ENCODE results near the gene HS3ST4.

The HS3ST4 gene

DNA sequence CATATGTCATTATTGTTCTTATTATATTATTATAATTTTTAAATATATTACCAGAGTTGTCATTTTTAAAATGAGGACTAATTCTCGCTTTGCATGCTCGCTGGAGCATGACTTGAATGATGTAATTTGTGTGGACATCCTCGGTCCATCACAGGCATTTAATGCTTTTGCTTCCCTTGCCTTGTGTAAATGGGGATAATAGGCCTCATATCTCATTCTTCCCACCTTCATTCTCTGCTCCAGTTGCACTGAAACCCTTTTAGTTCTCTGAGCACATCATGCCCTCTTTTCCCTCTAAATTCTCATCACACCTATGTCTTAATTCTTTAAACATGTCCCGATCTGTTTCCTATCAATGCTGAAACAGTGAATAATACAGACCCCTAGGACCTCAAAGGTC lies 285.4 kb downstream of the HS3ST4 start:
- DNase-seq (ENCODE audit: low read depth) = no peak
- TF ChIP-seq CTCF (IDR thresholded peaks at IDR 0.05; ENCODE audit: low read depth, low read length, missing control alignments) = no peak
- in situ Hi-C loops (cut with HindIII; ENCODE audit: low sequenced_read_pairs) = no loop called here
- H3K4me3 ChIP-seq (ENCODE audit: low read depth, low read length) = no peak overlapping the region

GRCh38 chr16:25978218-25978617 lies 286.5 kb downstream of the HS3ST4 start:
- no peak overlapping the region for H3K4me3 ChIP-seq (ENCODE audit: low read depth, low read length)
- TF ChIP-seq CTCF (IDR thresholded peaks at IDR 0.05; ENCODE audit: low read depth, low read length, missing control alignments) = no peak
- in situ Hi-C loops (cut with HindIII; ENCODE audit: low sequenced_read_pairs) = no loop called here
- DNase-seq (ENCODE audit: low read depth) = no peak

DNA sequence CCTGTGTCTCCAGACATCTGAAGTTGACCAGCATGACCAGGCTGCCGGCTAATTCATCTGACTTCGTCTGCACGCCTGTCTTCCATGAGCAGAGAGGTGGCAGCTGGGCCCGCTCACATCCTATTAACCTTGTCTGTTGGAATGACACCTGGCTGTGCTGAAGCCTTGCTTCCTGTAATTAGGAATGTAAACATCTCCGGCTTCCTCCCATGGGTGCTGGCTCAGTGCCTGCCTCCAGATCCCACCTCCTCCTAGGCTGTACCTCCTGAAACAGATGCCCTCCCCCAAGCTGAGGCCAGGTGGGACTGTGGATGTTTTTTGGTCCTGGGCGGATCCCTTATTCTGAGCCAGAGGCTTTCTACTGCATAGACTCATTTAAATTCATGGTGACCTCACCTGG lies 296.3 kb downstream of the HS3ST4 start:
- no peak for DNase-seq (ENCODE audit: low read depth)
- in situ Hi-C loops (cut with HindIII; ENCODE audit: low sequenced_read_pairs) = no loop called here
- TF ChIP-seq CTCF (IDR thresholded peaks at IDR 0.05; ENCODE audit: low read depth, low read length, missing control alignments) = no peak

GRCh38 chr16:25988882-25989281 lies 297.1 kb downstream of the HS3ST4 start:
- no peak for TF ChIP-seq CTCF (IDR thresholded peaks at IDR 0.05; ENCODE audit: low read depth, low read length, missing control alignments)
- DNase-seq (ENCODE audit: low read depth) = no peak
- in situ Hi-C loops (cut with HindIII; ENCODE audit: low sequenced_read_pairs) = no loop called here
- H3K4me3 ChIP-seq (ENCODE audit: low read depth, low read length) = no peak overlapping the region

More for the DNA sequence above, 296.3 kb downstream of the HS3ST4 start:
- no peak overlapping the region for H3K4me3 ChIP-seq (ENCODE audit: low read depth, low read length)

GRCh38 chr16:25996052-25996451 lies 304.3 kb downstream of the HS3ST4 start:
- DNase-seq (ENCODE audit: low read depth) = no peak
- no peak overlapping the region for H3K4me3 ChIP-seq (ENCODE audit: low read depth, low read length)
- in situ Hi-C loops (cut with HindIII; ENCODE audit: low sequenced_read_pairs) = no loop called here
- TF ChIP-seq CTCF (IDR thresholded peaks at IDR 0.05; ENCODE audit: low read depth, low read length, missing control alignments) = no peak

- DNase-seq (ENCODE audit: low read depth) = no peak
- TF ChIP-seq CTCF (IDR thresholded peaks at IDR 0.05; ENCODE audit: low read depth, low read length, missing control alignments) = no peak
- in situ Hi-C loops (cut with HindIII; ENCODE audit: low sequenced_read_pairs) = no loop called here
- no peak overlapping the region for H3K4me3 ChIP-seq (ENCODE audit: low read depth, low read length)
Observed at GRCh38 chr16:26005336-26005735, 313.6 kb downstream of the HS3ST4 start.

- no peak for TF ChIP-seq CTCF (IDR thresholded peaks at IDR 0.05; ENCODE audit: low read depth, low read length, missing control alignments)
- in situ Hi-C loops (cut with HindIII; ENCODE audit: low sequenced_read_pairs) = no loop called here
- DNase-seq (ENCODE audit: low read depth) = no peak
- no peak overlapping the region for H3K4me3 ChIP-seq (ENCODE audit: low read depth, low read length)
Observed at GRCh38 chr16:26012376-26012775, 320.6 kb downstream of the HS3ST4 start.
